K562 (cell line): Measurements from ENCODE around the gene DUSP16. TPM values are rescaled to one million over a fixed set of nuclear protein-coding genes. Genes with fewer than 3 reads are reported as not detected.

Experiments used
- CBFA2T2 ChIP-seq: fragments of 450-650 bp; conservative IDR thresholded peaks from 2 replicates; pipeline ENCODE4 v1.6.1; 2017; ENCODE audit warnings: mild to moderate bottlenecking
- ERF ChIP-seq: fragments of 450-650 bp; formaldehyde crosslinking; IDR thresholded peaks from 2 replicates; pipeline ENCODE4 v1.4.0; 2020; ENCODE audit warnings: mild to moderate bottlenecking, mixed read lengths
- FOSL1 ChIP-seq: fragments of 200-800 bp; sonication (Bioruptor generic); conservative IDR thresholded peaks from 2 replicates; pipeline ENCODE4 v1.6.1; 2016; ENCODE audit warnings: missing genetic modification characterization, missing compliant biosample characterization
- FOXK2 ChIP-seq, 2 experiments: fragments of 450-650 bp; IDR thresholded peaks in 1 of 2; conservative IDR thresholded peaks in 1 of 2; 2 replicates each; pipeline ENCODE4 v1.6.1; 2016; ENCODE audit warnings: low read depth in 2 of 2, mild to moderate bottlenecking in 1 of 2
- KDM1A ChIP-seq, 2 experiments: fragments of 450-650 bp; IDR thresholded peaks; 2 replicates each; pipeline ENCODE4 v1.6.1; 2016; ENCODE audit warnings: mild to moderate bottlenecking in 2 of 2
- NCOR1 ChIP-seq: fragments of 450-650 bp; IDR thresholded peaks from 2 replicates; pipeline ENCODE4 v1.6.1; 2016; ENCODE audit warnings: mild to moderate bottlenecking, moderate library complexity
- RCOR1 ChIP-seq, 2 experiments: IDR thresholded peaks; 2 replicates each; pipeline ENCODE4 v1.6.1; 2012; ENCODE audit warnings: low read depth in 2 of 2, low read length in 2 of 2, borderline replicate concordance in 1 of 2, improper control_type of control experiment in 1 of 2
- TCF3 ChIP-seq: sonication (generic); formaldehyde crosslinking; IDR thresholded peaks from 2 replicates; pipeline ENCODE4 v1.4.0; 2020; ENCODE audit warnings: mild to moderate bottlenecking, missing genetic modification reagents
- TEAD4 ChIP-seq, 2 experiments: sonication (generic) in 1 of 2; formaldehyde crosslinking in 1 of 2; IDR thresholded peaks; 2 replicates each; pipeline versions ENCODE4 v1.6.1 to v1.8.0; 2012 to 2022; ENCODE audit warnings: borderline replicate concordance in 1 of 2, inconsistent platforms in 1 of 2, low read length in 1 of 2, mild to moderate bottlenecking in 1 of 2, missing genetic modification reagents in 1 of 2
- THRAP3 ChIP-seq: fragments of 450-650 bp; IDR thresholded peaks from 2 replicates; pipeline ENCODE4 v1.6.1; 2016; ENCODE audit warnings: mild to moderate bottlenecking, inconsistent platforms, borderline replicate concordance
- ZNF24 ChIP-seq: fragments of 450-650 bp; IDR thresholded peaks from 2 replicates; pipeline ENCODE4 v1.6.1; 2016
- ZNF507 ChIP-seq: conservative IDR thresholded peaks from 2 replicates; pipeline ENCODE4 v1.6.1; 2017; ENCODE audit warnings: missing genetic modification characterization, missing compliant biosample characterization
- ZNF75A ChIP-seq: fragments of 450-650 bp; formaldehyde crosslinking; IDR thresholded peaks from 2 replicates; pipeline ENCODE4 v1.4.0; 2020; ENCODE audit warnings: mild to moderate bottlenecking
- ZNF785 ChIP-seq: fragments of 250-450 bp; sonication (Bioruptor Pico); IDR thresholded peaks from 2 replicates; pipeline ENCODE4 v1.4.0; 2020; ENCODE audit warnings: mild to moderate bottlenecking
- polyA plus RNA-seq, 8 experiments: library from polyadenylated mRNA; depleted of rRNA in 4 of 8; stranded (reverse) in 5 of 8; unstranded in 3 of 8; fragments of >200 nt; fragmentation: Nextera tagmentation in 2 of 8; fragmentation: Illumina TruSeq in 1 of 8; extraction: Ambion mirVana in 2 of 8; extraction: Trizol in 1 of 8; gene quantifications; 2 replicates each; pipeline versions ENCODE4 v1.2.1 to v1.2.3, GENCODE V29; 2011 to 2014; ENCODE audit warnings: inconsistent platforms in 1 of 8, missing spikeins in 1 of 8
- total RNA-seq, 7 experiments: library from RNA; depleted of rRNA in 6 of 7; stranded (reverse); fragments of >200 nt in 6 of 7; fragmentation: Illumina TruSeq in 2 of 7; extraction: Trizol in 2 of 7; gene quantifications; 2 replicates each; pipeline versions ENCODE4 v1.2.1 to v1.2.3, GENCODE V29; 2011 to 2021; ENCODE audit warnings: low replicate concordance in 1 of 7
- TF ChIP-seq, protein P1 (sequence below): fragments of 250-450 bp; sonication (Bioruptor Pico); IDR thresholded peaks from 2 replicates; pipeline ENCODE4 v1.4.0; 2020; ENCODE audit warnings: borderline replicate concordance
- TF ChIP-seq, protein P2 (sequence below): IDR thresholded peaks from 2 replicates; pipeline ENCODE4 v1.6.1; 2016; ENCODE audit warnings: missing genetic modification characterization, missing compliant biosample characterization
- TF ChIP-seq, protein P3 (sequence below): sonication (generic); IDR thresholded peaks from 2 replicates; pipeline ENCODE4 v1.6.1; 2016
- TF ChIP-seq, protein P4 (sequence below), 3 experiments: IDR thresholded peaks in 2 of 3; conservative IDR thresholded peaks in 1 of 3; 2 replicates each; pipeline ENCODE4 v1.5.1; 2011 to 2012; ENCODE audit warnings: low read length in 3 of 3, mild to moderate bottlenecking in 3 of 3, control low read depth in 2 of 3, improper control_type of control experiment in 1 of 3, inconsistent platforms in 1 of 3, low read depth in 1 of 3, mixed read lengths in 1 of 3, moderate library complexity in 1 of 3; ENCODE audit not compliant: insufficient read depth in 2 of 3

Gene DUSP16
- total and polyA plus RNA-seq, 9 of the 15 experiments (the other 6 are each of a cell fraction or from before 2014, with no cell fraction given): 0.70 to 12.3 (median 5.7) TPM

DNA sequence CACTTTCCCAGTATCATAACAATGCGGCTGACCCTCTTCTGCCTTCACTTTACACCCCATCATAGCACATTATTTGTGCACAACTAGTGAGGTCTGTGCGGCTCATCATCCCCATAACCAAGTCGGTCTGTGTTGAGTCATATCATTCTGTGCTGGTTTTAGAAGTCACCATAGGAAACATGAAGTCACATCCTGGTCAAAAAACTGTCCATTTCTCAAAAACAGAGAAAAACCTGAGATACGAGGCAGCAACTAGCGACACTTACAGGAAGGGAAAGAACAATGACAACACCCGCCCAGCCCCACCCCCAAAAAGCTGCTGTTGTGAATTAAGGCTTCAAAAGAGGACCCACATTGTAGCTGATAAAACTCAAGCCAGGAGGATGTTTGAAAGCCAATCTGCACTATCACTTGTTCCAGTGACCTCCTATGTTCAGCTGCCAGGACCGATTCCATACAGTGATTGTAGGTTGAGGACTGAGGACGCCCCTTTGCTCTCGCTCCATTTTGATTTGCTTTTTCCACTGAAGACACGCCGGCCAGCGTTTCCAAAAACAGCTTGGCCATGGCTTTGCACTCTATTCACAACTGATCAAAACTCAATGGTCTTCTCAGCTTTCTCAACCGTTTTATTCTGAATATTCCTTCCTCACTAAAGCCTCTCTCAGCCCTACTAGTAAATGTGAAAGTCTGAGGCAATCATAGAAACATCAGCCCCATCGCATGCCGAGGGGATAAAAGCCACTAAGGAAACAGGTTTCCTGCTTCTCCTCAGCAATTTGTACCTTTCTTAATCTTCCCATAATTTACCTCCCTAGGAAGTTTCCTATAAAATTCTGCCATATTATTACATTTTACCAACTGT, 87.5 kb downstream of the DUSP16 start (continued):
- TF ChIP-seq FOSL1 (tag) (0 out of 2 replicates have a peak, but pooled peaks have one; percentile 15), FOXK2 (conservative IDR thresholded peaks at IDR 0.05 in 1 of 2, IDR thresholded peaks at IDR 0.05 in 1 of 2; ENCODE audit: low read depth in 2 of 2) (0 out of 4 replicates have a peak, but pooled peaks of 1 of the 2 experiments have one; percentile 24), NCOR1 (peak; percentile 17; the same call in 1 of the 2 replicates), KDM1A (IDR thresholded peaks at IDR 0.05) (peak; percentile 63 to 64; a peak in 3 of 4 replicates), ZNF75A (CRISPR knock-in tag) (no peak), TEAD4 (IDR thresholded peaks at IDR 0.05; ENCODE audit: low read length) (0 out of 2 replicates have a peak, but pooled peaks have one; percentile 35), TEAD4 (CRISPR knock-in tag; IDR thresholded peaks at IDR 0.05; ENCODE audit: borderline replicate concordance) (no peak), ERF (CRISPR knock-in tag) (no peak), RCOR1 (IDR thresholded peaks at IDR 0.05; ENCODE audit: borderline replicate concordance in 1 of 2, low read depth in 2 of 2, low read length in 2 of 2) (peak in 1 of 2 experiments; percentile 78; a peak in 1 of 4 replicates), TCF3 (CRISPR knock-in tag) (peak; percentile 30; the same call in 1 of the 2 replicates), ZNF507 (tag) (no peak), CBFA2T2 (peak; percentile 35; the same call in 1 of the 2 replicates), ZNF785 (CRISPR knock-in tag) (no peak), THRAP3 (no peak), ZNF24 (peak; percentile 59; the same call in 1 of the 2 replicates)
- TF ChIP-seq, protein P1, sequence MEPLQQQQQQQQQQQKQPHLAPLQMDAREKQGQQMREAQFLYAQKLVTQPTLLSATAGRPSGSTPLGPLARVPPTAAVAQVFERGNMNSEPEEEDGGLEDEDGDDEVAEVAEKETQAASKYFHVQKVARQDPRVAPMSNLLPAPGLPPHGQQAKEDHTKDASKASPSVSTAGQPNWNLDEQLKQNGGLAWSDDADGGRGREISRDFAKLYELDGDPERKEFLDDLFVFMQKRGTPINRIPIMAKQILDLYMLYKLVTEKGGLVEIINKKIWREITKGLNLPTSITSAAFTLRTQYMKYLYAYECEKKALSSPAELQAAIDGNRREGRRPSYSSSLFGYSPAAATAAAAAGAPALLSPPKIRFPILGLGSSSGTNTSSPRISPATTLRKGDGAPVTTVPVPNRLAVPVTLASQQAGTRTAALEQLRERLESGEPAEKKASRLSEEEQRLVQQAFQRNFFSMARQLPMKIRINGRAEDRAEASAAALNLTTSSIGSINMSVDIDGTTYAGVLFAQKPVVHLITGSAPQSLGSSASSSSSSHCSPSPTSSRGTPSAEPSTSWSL: no peak
- TF ChIP-seq, protein P2, sequence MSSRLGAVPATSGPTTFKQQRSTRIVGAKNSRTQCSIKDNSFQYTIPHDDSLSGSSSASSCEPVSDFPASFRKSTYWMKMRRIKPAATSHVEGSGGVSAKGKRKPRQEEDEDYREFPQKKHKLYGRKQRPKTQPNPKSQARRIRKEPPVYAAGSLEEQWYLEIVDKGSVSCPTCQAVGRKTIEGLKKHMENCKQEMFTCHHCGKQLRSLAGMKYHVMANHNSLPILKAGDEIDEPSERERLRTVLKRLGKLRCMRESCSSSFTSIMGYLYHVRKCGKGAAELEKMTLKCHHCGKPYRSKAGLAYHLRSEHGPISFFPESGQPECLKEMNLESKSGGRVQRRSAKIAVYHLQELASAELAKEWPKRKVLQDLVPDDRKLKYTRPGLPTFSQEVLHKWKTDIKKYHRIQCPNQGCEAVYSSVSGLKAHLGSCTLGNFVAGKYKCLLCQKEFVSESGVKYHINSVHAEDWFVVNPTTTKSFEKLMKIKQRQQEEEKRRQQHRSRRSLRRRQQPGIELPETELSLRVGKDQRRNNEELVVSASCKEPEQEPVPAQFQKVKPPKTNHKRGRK (tag): no peak
- TF ChIP-seq, protein P3, sequence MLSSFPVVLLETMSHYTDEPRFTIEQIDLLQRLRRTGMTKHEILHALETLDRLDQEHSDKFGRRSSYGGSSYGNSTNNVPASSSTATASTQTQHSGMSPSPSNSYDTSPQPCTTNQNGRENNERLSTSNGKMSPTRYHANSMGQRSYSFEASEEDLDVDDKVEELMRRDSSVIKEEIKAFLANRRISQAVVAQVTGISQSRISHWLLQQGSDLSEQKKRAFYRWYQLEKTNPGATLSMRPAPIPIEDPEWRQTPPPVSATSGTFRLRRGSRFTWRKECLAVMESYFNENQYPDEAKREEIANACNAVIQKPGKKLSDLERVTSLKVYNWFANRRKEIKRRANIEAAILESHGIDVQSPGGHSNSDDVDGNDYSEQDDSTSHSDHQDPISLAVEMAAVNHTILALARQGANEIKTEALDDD: peak; percentile 80
- TF ChIP-seq, protein P4, sequence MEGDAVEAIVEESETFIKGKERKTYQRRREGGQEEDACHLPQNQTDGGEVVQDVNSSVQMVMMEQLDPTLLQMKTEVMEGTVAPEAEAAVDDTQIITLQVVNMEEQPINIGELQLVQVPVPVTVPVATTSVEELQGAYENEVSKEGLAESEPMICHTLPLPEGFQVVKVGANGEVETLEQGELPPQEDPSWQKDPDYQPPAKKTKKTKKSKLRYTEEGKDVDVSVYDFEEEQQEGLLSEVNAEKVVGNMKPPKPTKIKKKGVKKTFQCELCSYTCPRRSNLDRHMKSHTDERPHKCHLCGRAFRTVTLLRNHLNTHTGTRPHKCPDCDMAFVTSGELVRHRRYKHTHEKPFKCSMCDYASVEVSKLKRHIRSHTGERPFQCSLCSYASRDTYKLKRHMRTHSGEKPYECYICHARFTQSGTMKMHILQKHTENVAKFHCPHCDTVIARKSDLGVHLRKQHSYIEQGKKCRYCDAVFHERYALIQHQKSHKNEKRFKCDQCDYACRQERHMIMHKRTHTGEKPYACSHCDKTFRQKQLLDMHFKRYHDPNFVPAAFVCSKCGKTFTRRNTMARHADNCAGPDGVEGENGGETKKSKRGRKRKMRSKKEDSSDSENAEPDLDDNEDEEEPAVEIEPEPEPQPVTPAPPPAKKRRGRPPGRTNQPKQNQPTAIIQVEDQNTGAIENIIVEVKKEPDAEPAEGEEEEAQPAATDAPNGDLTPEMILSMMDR (IDR thresholded peaks at IDR 0.05 in 2 of 3, conservative IDR thresholded peaks at IDR 0.05 in 1 of 3; ENCODE audit: insufficient read depth in 2 of 3, low read depth in 1 of 3, low read length in 3 of 3): 0 out of 6 replicates have a peak, but pooled peaks of 1 of the 3 experiments have one; percentile 13
- TF ChIP-seq, all 486 proteins: peak for 16
